HepG2 (cell line): ENCODE measurements around the gene RHBDD1. TPM values are rescaled to one million over a fixed set of nuclear protein-coding genes. Genes with fewer than 3 reads are reported as not detected.

Experiments
- ATAC-seq: fragments of 200-7000 bp; cut with Tn5 transposase; 3 replicates; pipeline ENCODE4 v1.9.1; 2020; ENCODE audit warnings: mild to moderate bottlenecking, moderate library complexity
- BruUV-seq: library from RNA; stranded (reverse); fragments of 400-500 nt; replicated peaks from 2 replicates; lab custom pipeline; 2021; lab: Mats Ljungman, UMichigan
- CTCF ChIA-PET: fragments of 300-600 bp; formaldehyde crosslinking; extraction: SDS; loops from one replicate; lab custom pipeline; 2021; ENCODE audit warnings: low total read pairs, inconsistent platforms, low intra/inter-chr PET ratio; lab: Yijun Ruan, JAX
- POLR2A ChIA-PET: fragments of 350-600 bp; sonication (Branson Sonifier 250); formaldehyde crosslinking; loops from one replicate; lab custom pipeline; 2020; ENCODE audit warnings: antibody characterized with exemption, inconsistent platforms; lab: Yijun Ruan, JAX
- DNase-seq: peaks from one replicate; pipeline ENCODE4 v3.0.0-alpha.2; 2015; ENCODE audit warnings: low spot score
- FAIRE-seq: peaks from 3 replicates; lab custom pipeline; 2011; peaks lifted over from hg19 to GRCh38; lab: Jason Lieb, UNC
- H2AFZ ChIP-seq: one replicate; pipeline ENCODE4 v1.6.1; 2011; ENCODE audit warnings: low read length, inconsistent platforms
- H3K27ac ChIP-seq: fragments of 300-600 bp; 3 replicates; pipeline ENCODE4 v1.8.0; 2011; ENCODE audit warnings: mixed run types, mild to moderate bottlenecking, mixed read lengths, low read length, inconsistent platforms; ENCODE audit not compliant: insufficient read depth; ENCODE audit errors: extremely low read length
- H3K27me3 ChIP-seq, 2 experiments: fragments of 200-600 bp in 1 of 2; 2 replicates in 1 of 2; 3 replicates in 1 of 2; pipeline versions ENCODE4 v1.6.0 to v1.8.0; 2011; ENCODE audit warnings: low read length in 2 of 2, mild to moderate bottlenecking in 2 of 2, moderate library complexity in 2 of 2, inconsistent platforms in 1 of 2; ENCODE audit not compliant: insufficient read depth in 2 of 2, control insufficient read depth in 1 of 2
- H3K36me3 ChIP-seq, 2 experiments: fragments of 200-600 bp in 1 of 2; replicated peaks in 1 of 2; 2 replicates in 1 of 2; 3 replicates in 1 of 2; pipeline versions ENCODE4 v1.5.1 to v1.8.0; 2011; ENCODE audit warnings: low read length in 2 of 2, inconsistent platforms in 1 of 2; ENCODE audit not compliant: insufficient read depth in 2 of 2, control insufficient read depth in 1 of 2
- H3K4me1 ChIP-seq: 2 replicates; pipeline ENCODE4 v1.5.1; 2012; ENCODE audit warnings: low read length, inconsistent platforms; ENCODE audit not compliant: insufficient read depth
- H3K4me2 ChIP-seq: 2 replicates; pipeline ENCODE4 v1.6.0; 2011; ENCODE audit warnings: low read depth, low read length, inconsistent platforms
- H3K4me3 ChIP-seq, 3 experiments: fragments of 200-600 bp in 1 of 3; sonication (generic), shearing (Covaris generic) in 1 of 3; replicated peaks in 1 of 3; 2 replicates each; pipeline ENCODE4 v1.5.1; 2011 to 2016; ENCODE audit warnings: low read length in 3 of 3, inconsistent platforms in 2 of 3, low read depth in 2 of 3, mild to moderate bottlenecking in 2 of 3, control low read depth in 1 of 3, mixed read lengths in 1 of 3; ENCODE audit not compliant: insufficient read depth in 1 of 3
- H3K79me2 ChIP-seq: one replicate; pipeline ENCODE4 v1.6.1; 2011; ENCODE audit warnings: low read length, inconsistent platforms; ENCODE audit not compliant: insufficient read depth
- H3K9ac ChIP-seq: 2 replicates; pipeline ENCODE4 v1.6.0; 2011; ENCODE audit warnings: mild to moderate bottlenecking, low read depth, low read length, inconsistent platforms; ENCODE audit not compliant: insufficient read depth
- H3K9me3 ChIP-seq: 2 replicates; pipeline ENCODE4 v1.5.1; 2012; ENCODE audit warnings: mild to moderate bottlenecking, low read length
- H4K20me1 ChIP-seq: 2 replicates; pipeline ENCODE4 v1.6.0; 2011; ENCODE audit warnings: inconsistent platforms, mild to moderate bottlenecking, low read length, moderate library complexity; ENCODE audit not compliant: insufficient read depth
- CREB1 ChIP-seq, 2 experiments: fragments of 450-650 bp in 1 of 2; IDR thresholded peaks; 2 replicates each; pipeline ENCODE4 v1.6.1; 2016 to 2017; ENCODE audit warnings: control low read depth in 1 of 2, mild to moderate bottlenecking in 1 of 2, missing compliant biosample characterization in 1 of 2, missing genetic modification characterization in 1 of 2
- POLR2A ChIP-seq, 2 experiments: IDR thresholded peaks; 2 replicates each; pipeline ENCODE4 v1.6.1; 2011; ENCODE audit warnings: low read depth in 2 of 2, low read length in 2 of 2, mild to moderate bottlenecking in 1 of 2, moderate library complexity in 1 of 2; ENCODE audit not compliant: insufficient read depth in 1 of 2
- TGIF2 ChIP-seq: IDR thresholded peaks from 2 replicates; pipeline ENCODE4 v1.6.1; 2016; ENCODE audit warnings: control low read depth, missing compliant biosample characterization
- TP53 ChIP-seq: sonication (generic); formaldehyde crosslinking; conservative IDR thresholded peaks from 2 replicates; pipeline ENCODE4 v1.4.0; 2020; ENCODE audit warnings: missing genetic modification reagents
- WGBS: methylation state at CpG from one replicate; pipeline ENCODE4 v1.1.6; 2017; ENCODE audit warnings: low lambda C conversion rate; 5-methylcytosine and 5-hydroxymethylcytosine counted together
- in situ Hi-C: cut with HindIII; loops from 2 replicates; pipeline ENCODE4 v1.10.0; 2017; ENCODE audit warnings: low pct_unique_long_range_greater_than_20kb; ENCODE audit not compliant: extremely low pct_ligation_motif_present
- intact Hi-C: fragments of 100-400 bp; cut with micrococcal nuclease; formaldehyde crosslinking; loops from one replicate; pipeline ENCODE4 v1.10.0; 2022; ENCODE audit not compliant: unreplicated experiment
- polyA plus RNA-seq, 8 experiments: library from polyadenylated mRNA; depleted of rRNA in 3 of 8; stranded (reverse) in 7 of 8; unstranded in 1 of 8; fragments of >200 nt; fragmentation: Illumina TruSeq in 4 of 8; extraction: Trizol in 4 of 8; gene quantifications; 2 replicates each; pipeline versions ENCODE4 v1.2.1 to v1.2.3, GENCODE V29; 2011 to 2016; ENCODE audit warnings: low read depth in 4 of 8, missing spikeins in 1 of 8, mixed read lengths in 1 of 8; ENCODE audit not compliant: insufficient read depth in 1 of 8
- total RNA-seq, 5 experiments: library from RNA; depleted of rRNA; stranded (reverse); fragments of >200 nt; fragmentation: Illumina TruSeq; extraction: Trizol; gene quantifications; 2 replicates each; pipeline ENCODE4 v1.2.3, GENCODE V29; 2016; ENCODE audit warnings: low read depth in 1 of 5
- TF ChIP-seq, protein P1 (sequence below): sonication (generic); formaldehyde crosslinking; IDR thresholded peaks from 2 replicates; pipeline ENCODE4 v1.5.0; 2020; ENCODE audit warnings: missing genetic modification reagents, mild to moderate bottlenecking, borderline replicate concordance

RHBDD1 gene
- total and polyA plus RNA-seq, 2 of the 13 experiments (the other 11 are each of a cell fraction or from before 2014, with no cell fraction given): 8.2 to 9.5 TPM

GRCh38 chr2:226788881-226789490 is 46.9 kb upstream of the RHBDD1 start (continued):
- TF ChIP-seq TP53 (CRISPR knock-in tag): no peak

- FAIRE-seq (no peak), DNase-seq (no peak), ATAC-seq (no peak)
- Histone ChIP-seq H3K36me3 (peaks cover 0 to 6% of the 10 kb centered on the region in 2 experiments; a peak in 2 of 5 replicates), H3K9me3 (no peaks in the 10 kb centered on the region), H3K27me3 (no peaks in the 10 kb centered on the region), H3K9ac (no peak overlapping the region), H4K20me1 (no peaks in the 10 kb centered on the region), H3K4me3 (no peak overlapping the region), H3K27ac (no peak overlapping the region), H2AFZ (no peak overlapping the region), H3K79me2 (peaks cover 49% of the 10 kb centered on the region), H3K4me2 (no peak overlapping the region), H3K4me1 (peaks cover 58% of the 10 kb centered on the region)
- POLR2A ChIA-PET: interaction anchor here (0.8 to 3.0 kb wide), 4 partner anchors 10 to 57 kb away, joined by 3 to 17 read pairs (median 4); partner anchors contain the start of gene IRS1
- TF ChIP-seq TGIF2 (CRISPR knock-in tag) (0 out of 2 replicates have a peak, but pooled peaks have one; percentile 23), POLR2A (IDR thresholded peaks at IDR 0.05; ENCODE audit: insufficient read depth in 1 of 2, low read depth in 2 of 2, low read length in 2 of 2) (no peak), CREB1 (IDR thresholded peaks at IDR 0.05) (no peak), CREB1 (CRISPR knock-in tag; IDR thresholded peaks at IDR 0.05) (0 out of 2 replicates have a peak, but pooled peaks have one; percentile 20)
- no TSS peak for BruUV-seq
- intact Hi-C loops: no loop called here
- 94% methylated on average over 1 of the region's 1 CpG for WGBS
- CTCF ChIA-PET: no interaction called here
- in situ Hi-C loops: loop anchor here (10.0 kb wide), 3 partner anchors 55 to 575 kb away; no protein-coding TSS in a partner anchor
These were observed 45.8 kb upstream of the RHBDD1 start for GRCh38 chr2:226790011-226790410.

- no peaks in the 10 kb centered on the region for H4K20me1 ChIP-seq
- no peak for ATAC-seq
- peaks cover 62% of the 10 kb centered on the region for H3K4me1 ChIP-seq
- DNase-seq: no peak
- in situ Hi-C loops (loop anchor here (10.0 kb wide), 3 partner anchors 56 to 576 kb away; no protein-coding TSS in a partner anchor), intact Hi-C loops (no loop called here)
- H3K79me2 ChIP-seq: peaks cover 53% of the 10 kb centered on the region
- no peaks in the 10 kb centered on the region for H3K27me3 ChIP-seq
- no peak overlapping the region for H2AFZ ChIP-seq
- WGBS: 98% methylated on average over 2 of the region's 2 CpGs
- H3K9me3 ChIP-seq: no peaks in the 10 kb centered on the region
- no peak overlapping the region for H3K9ac ChIP-seq
- H3K4me2 ChIP-seq: no peak overlapping the region
- POLR2A ChIA-PET: interaction anchor here (0.8 to 3.0 kb wide), 4 partner anchors 10 to 57 kb away, joined by 3 to 17 read pairs (median 4); partner anchors contain the start of gene IRS1
- H3K27ac ChIP-seq: no peak overlapping the region
- H3K36me3 ChIP-seq: peaks cover 0 to 6% of the 10 kb centered on the region in 2 experiments; a peak in 2 of 5 replicates
- no peak for FAIRE-seq
- BruUV-seq: no TSS peak
- TF ChIP-seq, protein P1, sequence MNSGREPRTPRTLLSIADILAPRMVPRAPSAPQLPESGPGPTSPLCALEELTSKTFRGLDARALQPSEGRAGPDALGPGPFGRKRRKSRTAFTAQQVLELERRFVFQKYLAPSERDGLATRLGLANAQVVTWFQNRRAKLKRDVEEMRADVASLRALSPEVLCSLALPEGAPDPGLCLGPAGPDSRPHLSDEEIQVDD (CRISPR knock-in tag): no peak
- TF ChIP-seq TGIF2 (CRISPR knock-in tag): 0 out of 2 replicates have a peak, but pooled peaks have one; percentile 6
- TF ChIP-seq, all 625 proteins: peak for 1
- CTCF ChIA-PET: no interaction called here
- no peak overlapping the region for H3K4me3 ChIP-seq
These were observed 45.4 kb upstream of the RHBDD1 start for GRCh38 chr2:226790431-226790830.
